Activated CD4-positive, CD25-positive, alpha-beta regulatory T cell treated with anti-CD3 and anti-CD28 coated beads, Interleukin-2, amount 50 U/mL, for 72 hours (primary cell): ENCODE results near the gene IQCF2.
"Not testable (repeated sequence)": the region's sequence is repeated elsewhere in the genome, so short reads cannot be mapped to it uniquely, and the experiment has no call there.

ENCODE experiments used
- DNase-seq: peaks from one replicate; pipeline ENCODE4 v3.0.0; 2021

IQCF2 gene

DNA sequence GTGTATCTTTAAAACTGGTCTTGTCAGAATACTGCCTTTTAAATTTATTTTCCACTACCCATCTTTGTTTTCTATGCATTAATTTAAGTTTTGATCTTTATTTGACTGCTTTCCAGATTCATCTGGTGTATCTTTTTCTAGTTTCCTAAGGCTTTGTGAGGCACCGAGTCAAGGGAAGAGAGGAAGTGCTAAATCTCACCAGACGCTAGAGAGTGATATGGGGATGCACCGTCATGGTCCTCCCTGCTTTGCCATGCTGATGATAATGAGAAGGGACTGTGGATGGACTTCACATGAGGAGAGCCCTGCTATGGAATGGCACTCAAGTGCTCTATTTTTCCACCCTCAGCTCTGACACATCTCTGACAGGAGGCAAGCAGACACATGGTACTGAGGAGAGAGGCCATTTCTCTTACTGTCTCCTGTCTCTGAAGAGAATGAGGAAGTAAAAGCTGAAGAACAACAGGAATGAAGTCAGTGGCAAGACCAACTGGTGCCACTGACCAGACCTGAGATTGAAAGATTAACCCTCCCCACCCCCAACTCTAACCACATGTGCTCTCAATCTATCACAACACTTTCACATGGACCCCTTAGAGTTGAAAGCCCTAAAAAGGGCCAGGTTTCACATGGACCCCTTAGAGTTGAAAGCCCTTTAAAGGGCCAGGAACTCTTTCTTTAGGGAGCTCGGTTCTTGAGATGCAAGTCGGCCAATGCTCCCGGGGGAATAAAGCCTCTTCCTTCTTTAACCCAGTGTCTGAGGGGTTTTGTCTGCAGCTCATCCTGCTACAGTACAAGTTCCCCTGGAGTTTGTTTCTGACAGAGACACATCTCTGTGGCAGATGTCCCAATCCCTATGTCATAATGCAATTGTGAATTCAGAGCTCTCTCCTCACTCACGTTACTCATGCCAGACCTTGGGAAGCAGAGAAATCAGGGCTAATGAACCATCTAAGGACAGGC lies at the start of gene IQCF2:
TSS of gene IQCF2 (plus strand) at position 913 of the 963 bp plus-strand sequence. CDS start 52 bp downstream, outside the sequence.
- no peak for DNase-seq

GRCh38 chr3:51813539-51813938 lies 47.9 kb upstream of the IQCF2 start:
- DNase-seq = no peak

- no peak for DNase-seq
Measured at GRCh38 chr3:51814034-51814433, 47.4 kb upstream of the IQCF2 start.

- no peak for DNase-seq
Measured at GRCh38 chr3:51815614-51816013, 45.8 kb upstream of the IQCF2 start.

DNA sequence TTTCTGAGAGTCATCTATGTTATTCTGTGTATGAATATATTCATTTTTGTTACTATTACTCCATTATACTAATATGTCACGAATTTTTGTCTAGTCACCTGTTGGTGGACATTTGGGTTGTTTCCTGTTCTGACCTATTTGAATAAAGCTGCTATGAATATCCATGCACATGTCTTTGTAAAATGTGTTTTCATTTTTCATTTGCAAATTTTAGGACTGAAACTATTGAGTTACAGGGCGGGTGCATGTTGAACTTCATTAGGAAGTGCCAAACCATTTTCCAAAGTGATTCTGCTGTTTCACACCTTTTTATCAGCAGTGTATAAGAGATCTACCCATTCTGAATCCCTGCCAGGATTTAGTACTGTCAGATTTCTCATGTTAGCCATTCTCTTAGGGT lies 44.7 kb upstream of the IQCF2 start:
- DNase-seq = no peak

- no peak for DNase-seq
Measured at GRCh38 chr3:51817375-51817774, 44.0 kb upstream of the IQCF2 start.

- no peak for DNase-seq
Measured at GRCh38 chr3:51819151-51819550, 42.3 kb upstream of the IQCF2 start.

DNA sequence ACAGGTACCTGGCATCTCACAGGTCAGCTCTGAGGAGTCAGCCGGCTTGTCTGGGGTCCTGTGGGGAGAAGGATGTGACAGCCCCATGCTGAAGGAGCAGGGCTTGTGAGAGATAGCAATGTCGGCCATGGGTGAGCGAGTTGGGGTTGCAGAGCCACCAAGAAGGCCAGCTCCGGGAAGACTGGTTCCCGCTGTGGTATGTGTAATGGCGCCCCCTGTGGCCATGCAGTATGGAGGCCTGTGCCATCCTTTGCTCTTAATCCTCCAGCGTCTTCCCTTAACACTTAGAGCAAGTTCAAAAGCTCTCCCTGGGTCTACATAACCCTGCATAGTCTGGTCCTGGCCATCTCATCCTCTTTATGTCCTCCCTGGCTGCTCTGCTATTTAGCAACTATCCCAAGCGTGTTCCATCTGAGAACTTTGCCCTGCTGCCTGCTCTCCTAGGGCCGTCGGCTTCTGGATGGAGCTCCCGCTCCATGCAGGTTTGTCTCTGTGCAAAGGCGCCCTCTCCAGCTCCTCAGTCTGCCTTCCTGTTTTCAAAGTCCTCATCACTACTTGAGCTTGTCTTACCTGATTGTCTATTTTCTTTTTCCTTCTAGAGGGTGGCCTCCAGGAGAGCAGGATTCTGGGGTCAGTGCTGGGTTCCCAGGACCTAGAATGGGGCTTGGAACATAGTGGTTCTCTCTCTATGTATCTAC lies 41.6 kb upstream of the IQCF2 start:
- DNase-seq = no peak

DNA sequence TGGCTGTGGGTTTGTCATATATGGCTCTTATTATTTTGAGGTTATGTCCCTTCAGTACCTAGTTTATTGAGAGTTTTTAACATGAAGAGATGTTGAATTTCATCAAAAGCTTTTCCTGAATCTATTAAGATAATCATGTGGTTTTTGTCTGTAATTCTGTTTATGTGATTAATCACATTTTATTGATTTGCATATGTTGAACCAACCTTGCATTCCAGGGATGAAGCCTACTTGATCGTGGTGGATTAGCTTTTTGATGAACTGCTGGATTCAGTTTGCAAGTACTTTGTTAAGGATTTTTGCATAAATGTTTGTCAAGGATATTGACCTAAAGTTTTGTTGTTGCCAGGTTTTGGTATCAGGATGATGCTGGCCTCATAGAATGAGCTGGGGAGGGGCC lies 33.1 kb upstream of the IQCF2 start:
- no peak for DNase-seq

- DNase-seq = no peak
Measured at GRCh38 chr3:51830345-51830744, 31.1 kb upstream of the IQCF2 start.

- DNase-seq = no peak
Measured at GRCh38 chr3:51830836-51831385, 30.5 kb upstream of the IQCF2 start.

DNA sequence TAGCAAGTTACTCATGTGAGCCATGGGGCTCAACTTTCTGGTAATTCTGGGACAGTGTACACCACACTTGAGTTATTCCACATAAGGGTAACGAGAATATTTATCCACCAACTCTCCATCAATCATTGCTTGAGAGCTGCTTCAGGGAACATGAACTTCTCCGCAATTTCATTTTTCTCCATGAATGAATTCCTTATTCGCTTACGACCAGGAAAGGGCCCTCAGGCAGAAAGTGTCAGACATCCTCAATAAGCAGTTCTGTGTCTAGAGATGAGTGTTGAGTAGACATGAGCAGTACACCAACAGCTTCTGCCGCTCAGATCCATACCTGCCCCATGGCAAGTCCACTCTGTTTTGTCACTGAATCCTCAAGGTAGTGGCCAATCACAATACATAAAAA lies 24.8 kb upstream of the IQCF2 start:
- no peak for DNase-seq

GRCh38 chr3:51845129-51845528 lies 16.3 kb upstream of the IQCF2 start:
- no peak for DNase-seq

DNA sequence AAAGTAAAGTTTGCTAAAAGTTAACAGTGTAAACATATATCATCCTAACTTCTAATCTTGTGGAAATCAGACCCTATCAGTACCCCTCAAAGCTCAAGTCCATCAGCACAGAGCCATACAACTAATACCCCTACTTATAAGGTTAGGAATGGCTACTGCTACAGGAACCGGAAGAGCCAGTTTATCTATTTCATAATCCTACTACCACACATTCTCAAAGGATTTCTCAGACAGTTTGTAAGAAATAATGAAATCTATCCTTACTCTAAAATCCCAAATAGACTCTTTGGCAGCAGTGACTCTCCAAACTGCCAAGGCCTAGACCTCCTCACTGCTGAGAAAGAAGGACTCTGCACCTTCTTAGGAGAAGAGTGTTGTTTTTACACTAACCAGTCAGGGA lies 6.0 kb upstream of the IQCF2 start:
- not testable (repeated sequence) for DNase-seq

DNA sequence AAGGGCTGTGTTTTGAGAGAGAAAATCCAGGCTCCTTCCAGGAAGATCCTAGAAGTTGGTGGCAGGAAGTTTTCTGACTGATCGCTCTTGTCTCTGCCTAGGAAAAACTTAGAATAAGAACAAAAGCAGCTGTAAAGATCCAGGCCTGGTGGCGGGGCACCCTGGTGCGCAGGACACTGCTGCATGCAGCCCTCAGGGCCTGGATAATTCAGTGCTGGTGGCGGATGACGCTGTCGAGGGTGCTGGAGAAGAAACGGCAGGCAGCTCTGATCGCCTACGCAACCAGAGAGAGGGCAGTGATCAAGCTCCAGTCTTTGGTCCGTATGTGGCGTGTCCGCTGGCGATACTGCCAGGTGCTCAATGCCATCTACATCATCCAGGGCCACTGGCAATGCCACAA lies 1.5 kb downstream of the IQCF2 start:
- DNase-seq = no peak

- DNase-seq = not testable (repeated sequence)
Measured at GRCh38 chr3:51868896-51869295, 7.5 kb downstream of the IQCF2 start.

DNA sequence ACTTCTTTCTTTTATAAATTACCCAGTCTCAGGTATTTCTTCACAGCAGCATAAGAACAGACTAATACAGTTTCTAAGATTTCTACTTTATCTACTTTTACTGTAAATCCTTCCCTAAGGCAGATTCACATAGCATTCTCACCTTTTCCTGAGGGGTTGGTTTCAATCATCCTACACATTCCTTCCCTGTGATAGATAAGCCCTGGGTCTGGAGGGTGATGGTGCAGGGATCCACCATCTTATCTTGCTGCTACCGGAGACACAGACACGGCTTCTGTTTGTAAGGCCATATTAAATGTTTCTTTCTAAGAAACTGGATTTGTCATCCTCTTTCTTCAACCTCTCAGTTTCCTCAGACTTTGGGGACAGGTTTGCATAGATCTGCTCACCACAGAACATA lies 7.9 kb downstream of the IQCF2 start:
- no peak for DNase-seq

GRCh38 chr3:51873253-51873766 lies 11.9 kb downstream of the IQCF2 start:
- no peak for DNase-seq

- DNase-seq = no peak
Measured at GRCh38 chr3:51873876-51874275, 12.5 kb downstream of the IQCF2 start.

DNA sequence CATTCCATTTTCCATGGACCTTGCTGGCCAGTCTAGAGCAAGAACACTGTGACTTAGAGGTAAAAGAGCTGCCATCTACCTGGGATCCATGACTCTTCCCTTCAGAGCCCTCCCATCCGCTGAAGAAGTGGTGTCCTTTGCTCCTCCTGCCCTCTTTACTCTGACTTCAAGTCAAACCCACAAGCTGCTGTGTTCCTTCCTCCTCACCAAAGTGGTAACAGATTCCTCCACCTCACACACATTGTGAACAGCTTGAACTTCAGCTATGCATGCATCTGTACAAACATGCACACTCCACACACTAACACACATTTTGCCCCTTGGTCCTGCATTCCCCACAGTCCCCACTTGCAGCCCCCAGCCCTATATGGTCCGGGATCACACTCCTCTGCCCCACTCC lies 13.0 kb downstream of the IQCF2 start:
- DNase-seq = no peak

GRCh38 chr3:51874889-51875288 lies 13.5 kb downstream of the IQCF2 start:
- DNase-seq = no peak

DNA sequence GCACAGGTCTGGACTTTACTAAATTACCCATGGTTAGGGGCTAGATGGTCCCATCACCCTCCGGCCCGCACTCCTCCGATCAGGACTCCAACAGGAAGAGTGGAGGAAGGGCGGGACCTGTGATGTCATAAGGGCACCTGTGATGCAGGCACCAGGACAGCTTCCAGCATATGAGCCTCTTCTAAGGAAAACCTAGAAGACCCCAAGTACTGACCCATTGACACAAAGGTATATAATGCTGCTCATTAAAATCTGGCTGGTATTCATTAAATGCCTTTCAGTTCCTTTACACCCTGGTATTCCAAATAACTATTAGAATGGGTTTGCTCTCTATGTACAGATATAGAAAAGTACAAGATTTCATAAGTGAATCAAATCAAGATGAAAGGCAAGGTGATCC lies 14.1 kb downstream of the IQCF2 start, which contains the start of gene IQCF5:
TSS of gene IQCF5 (minus strand) at position 101 of the 400 bp plus-strand sequence. CDS start at position 31, 70 bp downstream.
- no peak for DNase-seq

DNA sequence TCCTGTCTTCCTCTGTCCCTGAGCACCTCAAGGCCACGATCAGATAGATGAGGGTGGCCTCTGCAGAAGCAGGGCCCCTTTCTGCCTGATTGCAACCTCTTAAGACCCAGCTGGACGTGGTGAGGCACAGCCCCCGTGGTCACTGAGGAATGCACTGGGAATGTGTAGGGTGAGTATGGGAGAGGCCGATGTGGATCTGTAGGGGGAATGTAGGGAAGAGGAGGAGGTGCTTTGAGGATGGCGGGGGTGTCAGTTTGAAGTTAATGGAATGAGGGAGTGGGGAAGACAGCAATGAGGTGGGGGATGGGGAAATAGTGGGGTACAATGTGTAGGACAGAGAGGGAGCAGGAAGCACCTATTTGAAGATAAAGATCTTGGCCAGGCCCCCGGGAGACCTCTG lies 14.8 kb downstream of the IQCF2 start:
- no peak for DNase-seq
